Myocyte (in vitro differentiated cells): ENCODE data around the gene GPRIN1. TPM values are rescaled to one million over a fixed set of nuclear protein-coding genes. Genes with fewer than 3 reads are reported as not detected.

Experiments used
- DNase-seq: peaks from one replicate; pipeline ENCODE4 v3.0.0-alpha.2; 2012; ENCODE audit warnings: low read depth
- total RNA-seq: library from RNA; depleted of rRNA; stranded (reverse); fragments of >200 nt; gene quantifications from 2 replicates; pipeline ENCODE4 v1.2.3, GENCODE V29; 2014

GPRIN1 gene
- total RNA-seq, 1 donor from 2014 or later, result 5.2 TPM

- DNase-seq, result no peak
Measured at GRCh38 chr5:176643491-176644219, 33.7 kb upstream of the GPRIN1 start.

DNA sequence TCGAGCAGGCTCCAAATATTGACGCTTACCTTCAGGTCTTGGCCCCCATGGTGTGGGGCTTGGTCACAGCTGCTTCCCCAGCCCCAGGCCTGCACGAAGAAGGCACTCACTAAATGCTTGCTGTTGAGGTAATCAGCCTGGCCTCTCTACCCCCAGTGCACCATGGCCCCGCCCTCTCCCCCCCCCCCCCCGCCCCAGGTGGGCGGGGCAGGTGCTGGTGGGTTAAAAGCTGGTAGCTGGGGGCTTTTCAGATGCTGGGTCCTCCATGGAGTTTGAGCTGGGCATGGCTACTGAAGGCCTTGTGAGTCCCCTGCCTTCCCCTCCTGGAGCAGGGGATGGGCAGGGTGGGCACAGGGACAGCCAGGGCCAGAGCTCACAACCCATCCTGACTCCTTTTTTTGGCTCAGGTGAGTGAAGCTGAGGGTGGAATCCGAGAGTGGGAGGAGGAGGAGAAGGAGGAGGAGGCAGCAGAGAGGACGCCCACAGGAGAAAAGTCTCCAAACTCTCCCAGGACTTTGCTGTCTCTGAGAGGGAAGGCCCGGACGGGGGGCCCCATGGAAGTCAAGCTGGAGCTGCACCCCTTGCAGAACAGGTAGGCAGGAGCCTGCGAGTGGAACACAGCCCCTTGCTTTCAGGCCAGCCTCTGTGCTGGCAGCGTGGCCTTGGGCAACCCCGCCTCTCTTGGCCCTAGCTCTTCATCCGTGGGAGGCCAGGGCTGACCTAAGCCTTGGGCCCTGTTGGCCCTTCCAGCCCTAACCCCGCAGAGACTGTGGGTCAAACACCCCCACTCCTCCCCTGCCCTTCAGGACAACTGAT lies 32.9 kb upstream of the GPRIN1 start:
- DNase-seq, result no peak

DNA sequence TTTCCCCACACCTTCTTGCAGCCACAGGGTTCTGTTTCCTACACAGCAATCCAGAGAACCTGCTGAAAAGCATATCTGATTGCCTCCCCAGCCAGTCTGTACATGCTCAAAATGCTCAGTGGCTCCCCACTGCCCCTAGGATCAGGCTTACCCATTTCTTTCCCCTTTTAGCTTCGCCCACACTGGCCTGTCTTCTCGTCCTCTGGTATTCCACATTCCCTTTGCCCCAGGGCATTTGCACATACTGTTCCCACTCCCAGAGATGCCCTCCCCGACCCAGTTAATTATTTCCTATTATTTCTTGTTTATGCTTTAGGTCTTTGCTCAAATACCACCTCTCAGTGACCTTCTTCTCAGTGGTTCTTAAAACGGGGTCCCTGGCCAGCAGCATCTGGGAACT lies 30.7 kb upstream of the GPRIN1 start:
- DNase-seq, result no peak

DNA sequence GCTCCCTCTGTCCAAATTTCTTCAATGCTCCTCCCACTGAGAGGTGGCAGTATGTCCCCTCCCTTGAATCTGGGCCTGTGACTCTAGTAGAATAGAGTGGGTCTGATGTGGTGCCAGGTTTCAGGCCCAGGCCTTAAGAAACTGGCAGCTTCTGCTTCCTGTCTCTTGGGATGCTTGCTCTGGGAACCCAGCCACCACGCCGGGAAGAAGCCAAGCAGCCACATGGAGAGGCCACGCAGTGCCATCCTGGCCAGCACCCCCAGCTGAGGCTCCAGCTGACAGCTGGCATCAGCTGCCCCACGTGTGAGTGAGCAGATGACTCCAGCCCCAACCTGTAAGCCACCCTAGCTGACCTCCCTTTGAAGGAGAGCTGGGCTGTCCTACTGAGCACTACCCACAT lies 30.0 kb upstream of the GPRIN1 start:
- DNase-seq, result peak; percentile 87

DNA sequence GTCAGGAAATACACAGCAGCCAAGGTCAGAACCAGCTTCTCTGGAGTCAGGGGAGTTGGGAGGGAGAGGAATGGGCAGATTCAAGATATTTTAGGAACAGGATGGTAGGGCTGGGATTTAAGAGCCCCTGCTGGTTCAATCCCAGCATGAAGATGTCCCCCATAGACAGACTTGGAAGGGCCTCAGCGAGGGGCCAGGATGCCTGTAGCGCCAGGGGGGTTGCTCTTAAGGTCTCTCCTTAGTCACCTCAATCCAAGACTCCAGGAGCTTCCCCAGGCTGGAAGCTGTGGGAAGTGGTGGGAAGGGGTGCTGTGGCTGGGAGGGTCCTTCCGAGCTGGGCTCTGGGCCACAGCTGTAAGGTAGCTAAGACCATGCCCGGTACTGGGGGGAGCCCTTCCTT lies 29.3 kb upstream of the GPRIN1 start:
- DNase-seq, result no peak

DNA sequence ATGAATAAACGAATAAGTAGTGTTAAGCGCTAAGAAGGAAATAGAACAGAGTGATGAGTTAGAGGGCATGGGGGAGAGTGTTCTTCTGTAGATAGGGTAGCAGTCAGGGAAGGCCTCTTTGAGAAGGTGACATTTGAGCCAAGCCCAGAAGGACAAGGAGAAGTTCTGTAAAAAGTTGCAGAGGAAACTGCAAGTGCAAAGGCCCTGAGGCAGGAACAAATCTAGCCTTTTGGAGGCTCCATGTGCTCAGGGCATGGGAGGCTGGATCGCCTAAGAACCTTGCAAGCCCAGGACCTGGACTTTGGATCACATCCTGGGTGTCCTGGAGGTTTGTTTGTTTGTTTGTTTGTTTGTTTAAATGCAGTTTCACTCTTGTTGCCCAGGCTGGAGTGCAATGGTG lies 28.5 kb upstream of the GPRIN1 start:
- no peak for DNase-seq

DNA sequence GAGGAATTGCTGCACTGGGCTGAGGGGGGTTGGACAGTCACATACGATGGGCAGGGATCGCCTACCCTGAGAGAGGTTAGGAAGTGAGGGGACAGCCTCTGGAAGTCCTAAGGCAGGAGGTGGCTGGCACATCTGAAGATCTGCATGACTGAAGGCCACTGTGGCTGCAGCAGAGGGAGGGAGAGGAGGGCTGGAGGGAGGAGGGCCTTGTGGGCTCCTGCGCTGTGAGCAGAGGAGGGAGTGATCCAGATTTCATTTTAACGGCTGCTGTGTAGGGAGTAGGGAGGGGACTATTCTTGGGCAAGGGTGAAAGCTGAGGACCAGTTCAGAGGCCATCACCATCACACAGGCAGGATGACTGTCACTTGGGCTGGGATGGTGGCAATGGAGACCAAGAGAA lies 27.6 kb upstream of the GPRIN1 start:
- no peak for DNase-seq

DNA sequence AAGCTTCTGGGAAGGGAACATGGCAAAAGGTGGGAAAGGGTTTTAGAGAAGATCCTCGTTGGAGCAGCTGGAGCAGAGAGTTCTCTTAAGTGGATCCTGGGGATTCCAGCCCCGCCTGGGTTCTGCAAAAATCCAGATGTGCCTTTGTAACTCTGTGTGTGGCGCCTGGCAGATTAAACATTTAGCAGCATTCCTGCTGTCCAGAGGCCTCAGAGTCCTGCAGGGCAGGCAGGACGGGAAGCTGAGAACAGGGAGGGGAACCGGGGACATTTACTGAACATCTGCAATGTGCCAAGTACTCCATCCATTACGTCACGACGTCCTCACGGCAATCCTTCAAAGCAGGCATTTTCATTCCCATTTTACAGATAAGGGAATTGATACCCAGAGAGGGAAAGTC lies 26.5 kb upstream of the GPRIN1 start:
- DNase-seq, result no peak

- no peak for DNase-seq
Measured at GRCh38 chr5:176633598-176633997, 23.6 kb upstream of the GPRIN1 start.

DNA sequence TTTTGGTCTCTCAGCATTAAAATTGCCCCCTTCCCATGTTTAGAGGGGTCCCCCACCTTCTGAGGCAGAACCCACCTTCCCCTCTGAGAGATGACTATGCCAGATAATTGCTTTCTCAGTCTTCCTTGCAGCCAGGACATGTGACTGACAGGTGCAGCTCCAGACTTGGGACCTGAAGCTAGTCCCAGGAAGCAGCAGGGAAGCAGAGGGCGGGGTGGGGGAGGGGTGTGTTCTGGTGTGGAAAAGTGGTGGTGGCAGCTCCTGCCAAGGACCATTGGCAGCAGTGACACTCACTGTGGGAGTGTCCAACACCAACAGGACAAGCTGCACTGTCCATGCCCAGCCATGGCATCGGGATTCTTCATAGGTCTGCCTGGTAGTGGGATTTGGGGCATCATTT lies 22.8 kb upstream of the GPRIN1 start:
- DNase-seq, result peak; percentile 41

- no peak for DNase-seq
Measured at GRCh38 chr5:176631383-176632200, 21.6 kb upstream of the GPRIN1 start.

DNA sequence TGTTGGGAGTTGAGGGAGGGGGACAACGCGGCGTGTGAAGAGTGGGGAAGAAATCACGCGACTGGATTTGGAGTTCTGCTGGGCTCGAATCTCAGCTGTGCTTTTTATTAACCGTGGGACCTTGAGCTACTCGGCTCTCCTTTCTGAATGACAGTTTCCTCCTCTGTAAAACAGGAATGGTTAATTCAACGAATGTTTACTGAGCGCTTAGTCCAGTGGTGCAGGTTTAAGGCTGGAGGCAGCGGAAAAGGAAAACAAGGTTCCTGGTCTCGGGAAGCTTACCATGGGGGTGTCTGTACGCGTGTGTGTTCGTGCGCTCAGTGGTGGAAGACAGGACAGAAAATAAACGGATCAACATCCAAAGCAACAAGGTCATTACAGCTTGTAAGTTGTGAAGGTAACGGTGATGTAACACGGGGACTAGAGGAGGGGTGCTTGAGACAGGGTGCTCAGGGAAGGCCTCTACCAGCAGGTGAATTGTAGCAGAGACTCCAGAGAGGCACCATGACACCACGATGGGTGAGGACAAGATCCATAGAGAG lies 20.8 kb upstream of the GPRIN1 start:
- DNase-seq, result no peak

DNA sequence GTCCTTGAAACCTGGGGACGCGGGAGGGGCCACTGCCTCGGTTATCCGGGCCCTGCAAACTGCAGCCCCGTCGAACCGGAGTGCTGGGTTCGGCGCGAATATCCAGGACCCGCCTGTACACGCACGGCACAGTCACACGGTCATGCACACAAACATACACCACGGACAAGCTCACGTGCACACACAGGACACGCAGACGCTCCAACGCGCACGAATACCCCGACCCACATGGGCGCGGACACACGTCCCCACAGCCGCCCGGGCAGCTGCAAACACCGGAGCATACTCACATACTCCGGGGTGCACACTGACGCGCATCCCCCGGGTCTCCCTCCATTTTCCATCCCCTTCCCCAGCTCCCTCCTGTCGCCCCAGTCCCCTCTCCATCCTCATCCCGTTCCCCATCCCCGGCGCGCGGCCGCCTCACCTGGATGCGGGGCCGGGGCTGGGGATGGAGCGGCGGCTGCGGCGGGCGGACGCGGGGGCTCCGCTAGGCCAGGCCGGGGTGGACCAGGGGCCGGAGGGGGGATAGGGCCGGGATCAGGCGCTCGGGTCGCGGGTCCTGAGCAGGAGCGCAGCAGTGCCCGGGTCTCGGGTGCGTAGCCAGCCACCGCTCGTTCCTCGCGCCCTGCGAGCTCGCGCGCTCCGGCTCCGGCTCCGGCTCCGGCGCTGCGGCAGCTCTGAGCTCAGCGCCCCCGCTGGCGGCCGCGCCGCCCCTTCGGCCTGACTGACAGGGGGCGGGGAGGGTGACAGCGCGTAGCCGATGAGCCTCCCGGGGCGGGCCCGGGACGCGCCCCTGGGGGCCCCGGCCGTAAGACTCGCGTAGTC lies 20.1 kb upstream of the GPRIN1 start, which contains the start of the genes EIF4E1B and SNCB:
Gene EIF4E1B (plus strand): TSS at position 823 of the 828 bp plus-strand sequence. CDS start 12,113 bp downstream, outside the sequence.
Gene SNCB (minus strand): TSS at position 682 of the 828 bp plus-strand sequence. CDS start 880 bp downstream, outside the sequence.
- peak; percentile 48 for DNase-seq

DNA sequence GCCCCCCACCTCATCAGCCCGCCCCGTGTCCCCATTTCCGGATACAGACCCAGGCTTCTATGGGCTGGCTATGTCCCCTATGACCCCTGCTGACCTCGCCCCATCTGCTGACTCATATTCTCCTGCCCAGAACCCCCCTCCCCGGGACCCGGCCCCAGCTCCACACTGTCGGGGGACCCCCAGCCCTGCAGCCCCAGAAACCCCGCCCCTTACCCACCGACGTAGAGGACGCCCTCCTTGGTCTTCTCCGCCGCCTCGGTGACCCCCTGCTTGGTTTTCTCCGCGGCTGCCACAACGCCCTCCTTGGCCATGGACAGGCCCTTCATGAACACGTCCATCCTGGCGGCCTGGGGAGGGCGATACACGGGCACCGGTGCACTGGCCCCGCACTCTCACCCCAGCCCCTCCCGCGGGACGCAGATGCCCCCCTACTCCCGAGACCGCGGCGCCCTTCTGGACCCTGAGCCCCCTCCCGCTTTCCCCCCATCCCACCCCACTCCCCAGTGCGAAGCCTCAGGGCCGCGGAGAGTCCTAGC lies 19.4 kb upstream of the GPRIN1 start:
- DNase-seq, result no peak

DNA sequence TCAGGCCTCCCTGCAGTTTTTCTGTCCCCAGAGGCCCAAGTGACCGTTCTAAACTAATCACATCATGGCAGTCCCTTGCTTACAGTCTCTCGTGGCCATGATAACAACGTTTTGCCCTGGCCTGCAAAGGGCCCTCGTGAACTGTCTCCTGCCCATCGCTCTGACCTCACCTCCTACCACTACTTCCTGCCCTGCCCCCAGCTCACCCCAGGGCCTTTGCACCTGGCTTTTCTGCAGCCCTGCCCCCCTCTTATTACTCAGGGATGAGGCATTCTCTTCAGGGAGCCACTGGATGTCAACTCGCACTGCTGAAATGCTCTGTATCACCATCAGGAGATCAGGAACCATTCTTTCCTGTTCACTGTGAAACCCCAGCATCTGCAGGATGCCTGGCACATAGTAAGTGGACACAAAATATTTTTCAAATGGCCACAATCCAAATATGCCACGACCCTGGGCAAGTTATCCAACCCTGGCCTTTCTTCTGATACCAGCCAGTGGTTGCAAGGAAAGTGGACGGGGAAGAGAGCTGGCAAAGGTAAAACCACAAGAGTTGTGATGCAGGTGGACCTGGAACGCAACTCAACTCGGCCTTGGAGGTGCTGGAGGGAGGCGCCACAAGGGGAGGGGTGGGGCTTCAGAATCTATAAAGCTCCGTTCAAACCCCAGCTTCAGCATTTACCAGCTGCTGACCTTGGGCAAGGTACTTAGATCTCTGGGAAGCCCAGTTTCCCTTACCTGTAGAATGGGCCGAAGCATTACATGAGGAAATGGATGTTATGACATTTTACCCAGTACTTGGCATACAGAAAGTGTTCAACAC lies 18.7 kb upstream of the GPRIN1 start:
- no peak for DNase-seq

GRCh38 chr5:176627582-176627981 lies 17.6 kb upstream of the GPRIN1 start:
- no peak for DNase-seq

DNA sequence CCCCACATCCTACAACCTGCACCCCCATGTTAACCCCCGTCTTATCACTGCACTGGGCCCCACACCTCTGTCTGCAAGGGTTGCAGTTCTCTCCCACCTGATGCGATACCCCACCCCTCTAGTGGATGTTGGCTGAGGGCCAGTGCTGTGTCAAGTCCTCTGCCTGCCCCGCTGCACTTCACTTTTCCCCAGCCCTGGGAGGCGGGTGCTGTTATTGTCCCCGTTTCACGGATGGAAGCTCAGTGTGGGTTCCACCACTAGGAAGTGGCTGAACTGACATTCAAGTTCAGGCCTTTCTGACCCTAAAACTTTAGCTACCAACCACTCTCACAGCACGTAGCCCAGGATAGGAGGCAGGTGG lies 16.9 kb upstream of the GPRIN1 start:
- no peak for DNase-seq

DNA sequence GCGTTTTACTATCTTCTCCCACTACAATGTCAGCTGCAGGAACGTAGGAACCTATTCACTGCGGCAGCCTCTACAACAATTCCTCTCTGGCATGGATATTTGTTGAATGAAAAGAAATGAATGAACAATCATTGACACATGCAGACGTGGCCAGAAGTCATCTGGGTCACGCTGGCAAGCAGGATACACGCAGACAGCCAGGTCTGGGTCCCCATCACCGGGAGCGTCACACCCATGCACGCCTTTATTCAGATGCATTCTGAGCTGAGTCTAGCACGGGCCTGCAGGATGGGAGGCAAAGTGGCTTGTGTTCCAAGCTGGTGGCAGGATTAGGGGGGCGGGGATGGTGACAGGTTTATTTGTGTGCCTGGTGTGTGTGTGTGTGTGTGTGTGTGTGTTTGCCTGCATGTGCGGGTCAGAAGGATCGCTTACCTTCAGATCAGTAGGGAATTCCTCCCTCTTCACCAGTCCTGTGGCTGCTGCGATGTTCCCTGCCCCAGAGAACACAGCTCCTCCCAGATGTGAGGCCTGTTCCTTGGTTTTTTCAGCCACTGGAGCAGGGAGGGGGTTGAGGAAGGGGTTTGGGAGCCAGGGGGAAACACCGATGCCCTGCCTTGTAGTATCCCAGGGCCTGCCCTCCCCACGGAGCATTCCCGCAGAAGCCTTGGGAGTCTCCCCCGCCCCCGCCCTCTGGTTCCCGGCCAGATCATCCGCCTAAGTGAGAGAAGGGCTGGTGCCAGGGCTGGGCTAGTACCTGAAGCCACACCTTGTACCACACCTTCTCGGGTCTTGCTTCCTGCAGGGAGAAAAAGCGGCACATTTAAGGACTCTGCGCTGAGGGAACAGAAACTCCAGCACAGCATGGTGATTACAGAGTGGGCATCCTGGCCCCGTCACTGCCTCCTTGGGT lies 16.3 kb upstream of the GPRIN1 start:
- DNase-seq, result no peak
